Left lung (tissue), 10 donors: ENCODE data around the gene AHCYL1. TPM values are rescaled to one million over a fixed set of nuclear protein-coding genes. Genes with fewer than 3 reads are reported as not detected.

Experiments used
- ATAC-seq: fragments of 200-7000 bp; cut with Tn5 transposase; one replicate; pipeline ENCODE4 v1.9.1; 2020; ENCODE audit warnings: moderate library complexity
- DNase-seq, 4 donors: peaks; one replicate each; pipeline ENCODE4 v3.0.0-alpha.2; 2013 to 2020
- H3K27ac ChIP-seq, 2 donors: fragments of 200-600 bp; sonication (generic) in 1 of 2; one replicate each; pipeline versions ENCODE4 v1.5.0 to v1.8.0; 2020 to 2021
- H3K27me3 ChIP-seq, 2 donors: fragments of 200-600 bp; sonication (generic) in 1 of 2; one replicate each; pipeline versions ENCODE4 v1.5.0 to v1.8.0; 2020 to 2021
- H3K36me3 ChIP-seq, 2 donors: fragments of 200-600 bp; sonication (generic) in 1 of 2; one replicate each; pipeline versions ENCODE4 v1.5.0 to v1.8.0; 2020 to 2021
- H3K4me1 ChIP-seq, 2 donors: fragments of 200-600 bp; one replicate each; pipeline ENCODE4 v1.8.0; 2021
- H3K4me3 ChIP-seq, 2 donors: fragments of 200-600 bp; sonication (generic) in 1 of 2; one replicate each; pipeline versions ENCODE4 v1.5.0 to v1.8.0; 2020 to 2021; ENCODE audit warnings: mild to moderate bottlenecking in 1 of 2
- H3K9me3 ChIP-seq, 2 donors: fragments of 200-600 bp; sonication (generic) in 1 of 2; one replicate each; pipeline versions ENCODE4 v1.5.0 to v1.8.0; 2020 to 2021
- intact Hi-C, 2 donors: fragments of 100-400 bp; cut with DNase I; formaldehyde crosslinking; loops; one replicate each; pipeline versions ENCODE4 v1.11.2 to v1.14.2; 2022
- polyA plus RNA-seq, 6 donors: library from polyadenylated mRNA; unstranded; fragments of 120-200 nt; gene quantifications; one replicate each; pipeline ENCODE4 v1.2.1, GENCODE V29; 2013; ENCODE audit not compliant: insufficient read length in 6 of 6
- total RNA-seq, 2 donors: library from RNA; stranded (reverse); fragmentation: NEBNext Ultra II Directional; extraction: Animal tissue kit (Norgen Biotek cat#: 25700); gene quantifications; one replicate each; pipeline ENCODE4 v1.2.1, GENCODE V29; 2021
- TF ChIP-seq, protein P1 (sequence below), 2 donors: fragments of 200-600 bp; sonication (generic) in 1 of 2; IDR thresholded peaks; one replicate each; pipeline versions ENCODE4 v1.5.0 to v1.8.0; 2021; ENCODE audit warnings: antibody characterized with exemption in 2 of 2
- donor health status: DM: no; HTN: yes; CAD: no.
- donor health status: DM: no; HTN: no; CAD: no.

AHCYL1 gene
- total and polyA plus RNA-seq, 8 donors: 73.3 to 116 (median 83.9) TPM

- DNase-seq (no peak), ATAC-seq (no peak)
- H3K27me3 ChIP-seq: no peaks in the 10 kb centered on the region
- TF ChIP-seq, protein P1, sequence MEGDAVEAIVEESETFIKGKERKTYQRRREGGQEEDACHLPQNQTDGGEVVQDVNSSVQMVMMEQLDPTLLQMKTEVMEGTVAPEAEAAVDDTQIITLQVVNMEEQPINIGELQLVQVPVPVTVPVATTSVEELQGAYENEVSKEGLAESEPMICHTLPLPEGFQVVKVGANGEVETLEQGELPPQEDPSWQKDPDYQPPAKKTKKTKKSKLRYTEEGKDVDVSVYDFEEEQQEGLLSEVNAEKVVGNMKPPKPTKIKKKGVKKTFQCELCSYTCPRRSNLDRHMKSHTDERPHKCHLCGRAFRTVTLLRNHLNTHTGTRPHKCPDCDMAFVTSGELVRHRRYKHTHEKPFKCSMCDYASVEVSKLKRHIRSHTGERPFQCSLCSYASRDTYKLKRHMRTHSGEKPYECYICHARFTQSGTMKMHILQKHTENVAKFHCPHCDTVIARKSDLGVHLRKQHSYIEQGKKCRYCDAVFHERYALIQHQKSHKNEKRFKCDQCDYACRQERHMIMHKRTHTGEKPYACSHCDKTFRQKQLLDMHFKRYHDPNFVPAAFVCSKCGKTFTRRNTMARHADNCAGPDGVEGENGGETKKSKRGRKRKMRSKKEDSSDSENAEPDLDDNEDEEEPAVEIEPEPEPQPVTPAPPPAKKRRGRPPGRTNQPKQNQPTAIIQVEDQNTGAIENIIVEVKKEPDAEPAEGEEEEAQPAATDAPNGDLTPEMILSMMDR (IDR thresholded peaks at IDR 0.05): no peak
- intact Hi-C loops: no loop called here
- peaks cover 0 to 8% of the 10 kb centered on the region in 2 donors for H3K36me3 ChIP-seq
- peaks cover 4 to 40% of the 10 kb centered on the region in 2 donors for H3K4me1 ChIP-seq
- no peak overlapping the region for H3K27ac ChIP-seq
- no peak overlapping the region for H3K4me3 ChIP-seq
- H3K9me3 ChIP-seq: no peaks in the 10 kb centered on the region
Observed at GRCh38 chr1:109997867-109998229, 13.3 kb downstream of the AHCYL1 start.

- no peaks in the 10 kb centered on the region for H3K27me3 ChIP-seq
- H3K4me3 ChIP-seq: no peak overlapping the region
- no peak for DNase-seq
- H3K4me1 ChIP-seq: peaks cover 13 to 40% of the 10 kb centered on the region in 2 donors
- no peaks in the 10 kb centered on the region for H3K36me3 ChIP-seq
- ATAC-seq: no peak
- TF ChIP-seq, protein P1 (IDR thresholded peaks at IDR 0.05): no peak
- no peak overlapping the region for H3K27ac ChIP-seq
- intact Hi-C loops: no loop called here
- H3K9me3 ChIP-seq: no peaks in the 10 kb centered on the region
Observed at GRCh38 chr1:110002695-110003094, 18.1 kb downstream of the AHCYL1 start.

DNA sequence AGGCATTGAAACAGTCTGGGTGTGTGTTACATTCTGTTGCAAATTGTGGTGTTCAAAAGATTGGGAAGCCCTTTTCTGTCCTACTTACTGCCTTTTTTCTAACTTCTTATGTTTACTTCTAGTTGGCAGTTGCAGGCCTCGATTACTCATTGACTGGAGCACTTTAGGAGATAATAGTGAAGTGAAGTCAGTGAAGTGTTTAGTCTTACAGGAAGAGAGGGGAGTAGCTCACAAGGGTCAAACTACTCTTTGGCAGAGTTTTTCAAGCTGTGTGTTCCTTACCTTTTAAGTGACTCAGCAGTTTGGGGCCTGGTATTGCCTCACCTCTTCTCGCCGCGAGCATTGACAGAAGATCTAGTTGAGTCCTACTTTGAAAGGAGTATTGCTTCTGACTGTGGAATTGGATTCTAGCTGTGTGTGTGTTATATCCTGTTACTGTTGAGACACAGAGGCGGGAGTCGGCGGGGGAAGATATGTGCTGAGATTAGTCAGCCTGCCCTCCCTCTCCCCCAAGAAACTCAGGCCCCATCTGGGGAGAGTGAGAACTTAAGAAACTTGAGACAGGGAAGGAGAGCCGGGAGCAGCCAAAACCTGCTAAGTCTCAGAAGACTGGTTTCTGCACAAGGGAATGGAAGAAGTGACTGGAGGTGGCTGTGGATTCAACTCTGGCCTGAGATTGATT, 19.3 kb downstream of the AHCYL1 start:
- Histone ChIP-seq H3K4me1 (peaks cover 13 to 37% of the 10 kb centered on the region in 2 donors), H3K9me3 (no peaks in the 10 kb centered on the region), H3K36me3 (peaks cover 0 to 3% of the 10 kb centered on the region in 2 donors), H3K27me3 (no peaks in the 10 kb centered on the region), H3K27ac (peak overlapping the region; percentile 77 to 86), H3K4me3 (peak overlapping the region in 1 of 2 donors; percentile 27)
- intact Hi-C loops: no loop called here
- DNase-seq: peak in 3 of 4 donors; percentile 49 to 75 (median 71)
- TF ChIP-seq, protein P1 (IDR thresholded peaks at IDR 0.05): no peak
- peak; percentile 83 for ATAC-seq

DNA sequence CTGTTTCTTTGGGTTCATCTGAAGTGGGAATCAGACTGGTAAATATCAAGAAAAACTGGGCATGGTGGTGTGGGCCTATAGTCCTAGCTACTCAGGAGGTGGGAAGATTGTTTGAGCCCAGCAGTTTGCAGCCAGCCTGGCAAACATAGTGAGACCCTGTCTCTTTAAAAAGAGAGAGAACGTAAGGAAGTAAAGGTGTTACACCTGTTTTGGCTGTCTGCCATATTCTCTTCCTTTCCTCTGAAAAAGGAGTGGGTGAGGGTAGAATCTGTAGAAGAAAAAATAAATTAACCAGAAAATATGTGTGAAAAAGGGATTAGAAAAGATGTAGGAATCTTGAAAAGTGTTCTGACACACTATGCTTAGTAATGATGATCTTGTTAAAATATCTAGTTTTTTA, 20.0 kb downstream of the AHCYL1 start:
- DNase-seq (no peak), ATAC-seq (peak; percentile 16)
- Histone ChIP-seq H3K27ac (peak overlapping the region; percentile 77 to 86), H3K9me3 (no peaks in the 10 kb centered on the region), H3K4me3 (peak overlapping the region in 1 of 2 donors; percentile 27), H3K36me3 (peaks cover 0 to 10% of the 10 kb centered on the region in 2 donors), H3K27me3 (no peaks in the 10 kb centered on the region), H3K4me1 (peaks cover 13 to 32% of the 10 kb centered on the region in 2 donors)
- TF ChIP-seq, protein P1 (IDR thresholded peaks at IDR 0.05): no peak
- intact Hi-C loops: no loop called here

- Histone ChIP-seq H3K27ac (no peak overlapping the region), H3K4me3 (no peak overlapping the region), H3K4me1 (peaks cover 13 to 32% of the 10 kb centered on the region in 2 donors), H3K9me3 (no peaks in the 10 kb centered on the region), H3K27me3 (no peaks in the 10 kb centered on the region), H3K36me3 (peaks cover 0 to 24% of the 10 kb centered on the region in 2 donors)
- DNase-seq (no peak), ATAC-seq (peak; percentile 51)
- intact Hi-C loops: no loop called here
- TF ChIP-seq, protein P1 (IDR thresholded peaks at IDR 0.05): no peak
Observed at GRCh38 chr1:110005971-110006370, 21.4 kb downstream of the AHCYL1 start.
